H1 (cell line): ENCODE data around the gene USP35. TPM values are rescaled to one million over a fixed set of nuclear protein-coding genes. Genes with fewer than 3 reads are reported as not detected.

ENCODE experiments used
- CTCF ChIA-PET: fragments of 300-600 bp; sonication (Branson Sonifier 250); formaldehyde crosslinking; loops from one replicate; lab custom pipeline; 2021; ENCODE audit not compliant: partially characterized antibody; lab: Charles Lee
- POLR2A ChIA-PET: fragments of 300-600 bp; sonication (Branson Sonifier 250); formaldehyde crosslinking; loops from one replicate; lab custom pipeline; 2021; ENCODE audit warnings: inconsistent platforms; ENCODE audit not compliant: partially characterized antibody; lab: Charles Lee
- DNase-seq, 2 experiments: peaks; one replicate each; pipeline versions ENCODE4 v3.0.0 to v3.0.0-alpha.2; 2010 to 2022; ENCODE audit warnings: low spot score in 2 of 2, low read depth in 1 of 2, mixed read lengths in 1 of 2
- FAIRE-seq: peaks from 2 replicates; lab custom pipeline; 2011; peaks lifted over from hg19 to GRCh38; lab: Jason Lieb, UNC
- H2AFZ ChIP-seq: 2 replicates; pipeline ENCODE4 v1.8.1; 2012; ENCODE audit warnings: low read length, inconsistent platforms
- H2AK5ac ChIP-seq: 2 replicates; pipeline ENCODE4 v1.6.1; 2013; ENCODE audit warnings: low read depth, low read length
- H2BK120ac ChIP-seq: replicated peaks from 2 replicates; pipeline ENCODE3; 2013; ENCODE audit warnings: low read depth, low read length, inconsistent platforms
- H2BK12ac ChIP-seq: 2 replicates; pipeline ENCODE4 v1.6.1; 2013; ENCODE audit warnings: low read depth, low read length
- H2BK15ac ChIP-seq: 2 replicates; pipeline ENCODE4 v1.6.1; 2013; ENCODE audit warnings: low read length
- H2BK20ac ChIP-seq: 2 replicates; pipeline ENCODE4 v1.6.1; 2013; ENCODE audit warnings: low read length
- H2BK5ac ChIP-seq: 2 replicates; pipeline ENCODE4 v1.6.1; 2013; ENCODE audit warnings: low read depth, low read length
- H3K14ac ChIP-seq: 2 replicates; pipeline ENCODE4 v1.6.1; 2013; ENCODE audit warnings: inconsistent platforms; ENCODE audit not compliant: insufficient read length
- H3K18ac ChIP-seq: 2 replicates; pipeline ENCODE4 v1.6.1; 2013; ENCODE audit warnings: low read length; ENCODE audit errors: extremely low read depth
- H3K23ac ChIP-seq: 2 replicates; pipeline ENCODE4 v1.6.1; 2013; ENCODE audit warnings: inconsistent platforms; ENCODE audit not compliant: insufficient read length
- H3K23me2 ChIP-seq: 2 replicates; pipeline ENCODE4 v1.6.1; 2013; ENCODE audit warnings: low read depth, low read length
- H3K27ac ChIP-seq: 2 replicates; pipeline ENCODE4 v1.6.1; 2011; ENCODE audit warnings: low read depth, low read length, inconsistent platforms
- H3K27me3 ChIP-seq, 4 experiments: replicated peaks in 1 of 4; 1 replicate in 1 of 4; 2 replicates in 3 of 4; pipeline versions ENCODE4 v1.6.1 to v1.8.1; 2011 to 2013; ENCODE audit warnings: low read length in 3 of 4, mild to moderate bottlenecking in 3 of 4, inconsistent platforms in 2 of 4, mixed read lengths in 2 of 4, moderate library complexity in 1 of 4; ENCODE audit not compliant: control insufficient read depth in 3 of 4, insufficient read depth in 3 of 4; ENCODE audit errors: extremely low read depth in 1 of 4
- H3K36me3 ChIP-seq, 4 experiments: 2 replicates each; pipeline versions ENCODE4 v1.6.1 to v1.8.1; 2011 to 2013; ENCODE audit warnings: mild to moderate bottlenecking in 4 of 4, low read length in 3 of 4, moderate library complexity in 2 of 4, control low read depth in 1 of 4, inconsistent platforms in 1 of 4; ENCODE audit not compliant: insufficient read depth in 4 of 4, control insufficient read depth in 2 of 4
- H3K4ac ChIP-seq: replicated peaks from 2 replicates; pipeline ENCODE3; 2013; ENCODE audit warnings: low read length, low read depth, mixed read lengths, inconsistent platforms; ENCODE audit not compliant: insufficient read length
- H3K4me1 ChIP-seq, 4 experiments: replicated peaks in 1 of 4; 1 replicate in 1 of 4; 2 replicates in 3 of 4; pipeline versions ENCODE4 v1.6.1 to v1.8.1; 2011 to 2013; ENCODE audit warnings: low read length in 3 of 4, inconsistent platforms in 2 of 4, mixed read lengths in 1 of 4; ENCODE audit not compliant: insufficient read depth in 4 of 4, control insufficient read depth in 3 of 4
- H3K4me2 ChIP-seq, 2 experiments: 2 replicates each; pipeline versions ENCODE4 v1.6.1 to v1.8.1; 2011 to 2013; ENCODE audit warnings: low read depth in 2 of 2, low read length in 2 of 2, control low read depth in 1 of 2, inconsistent platforms in 1 of 2, mild to moderate bottlenecking in 1 of 2; ENCODE audit not compliant: insufficient read depth in 1 of 2
- H3K4me3 ChIP-seq, 4 experiments: fragments of 200-600, 300-600 bp in 1 of 4; sonication (generic), shearing (Covaris generic), sonication (Bioruptor Twin) in 1 of 4; 2 replicates each; pipeline versions ENCODE4 v1.5.1 to v1.8.1; 2011 to 2016; ENCODE audit warnings: low read length in 4 of 4, low read depth in 3 of 4, control low read depth in 2 of 4, inconsistent platforms in 2 of 4, mild to moderate bottlenecking in 2 of 4, mixed read lengths in 1 of 4, moderate library complexity in 1 of 4; ENCODE audit not compliant: insufficient read depth in 2 of 4; ENCODE audit errors: extremely low read depth in 1 of 4
- H3K56ac ChIP-seq: replicated peaks from 2 replicates; pipeline ENCODE3; 2013; ENCODE audit warnings: low read depth, mild to moderate bottlenecking, mixed read lengths, low read length, inconsistent platforms; ENCODE audit not compliant: insufficient read length
- H3K79me1 ChIP-seq: 2 replicates; pipeline ENCODE4 v1.6.1; 2013; ENCODE audit warnings: low read depth, low read length, control low read depth
- H3K79me2 ChIP-seq, 2 experiments: 2 replicates each; pipeline versions ENCODE4 v1.6.1 to v1.8.1; 2012 to 2013; ENCODE audit warnings: low read length in 2 of 2, mild to moderate bottlenecking in 2 of 2, inconsistent platforms in 1 of 2; ENCODE audit not compliant: insufficient read depth in 2 of 2, control insufficient read depth in 1 of 2
- H3K9ac ChIP-seq, 4 experiments: replicated peaks in 1 of 4; 1 replicate in 1 of 4; 2 replicates in 3 of 4; pipeline versions ENCODE4 v1.6.1 to v1.8.1; 2011 to 2013; ENCODE audit warnings: low read depth in 3 of 4, low read length in 3 of 4, control low read depth in 2 of 4, mild to moderate bottlenecking in 2 of 4, moderate library complexity in 2 of 4, inconsistent platforms in 1 of 4; ENCODE audit errors: extremely low read depth in 1 of 4
- H3K9me3 ChIP-seq, 2 experiments: 2 replicates each; pipeline versions ENCODE4 v1.6.1 to v1.8.1; 2012 to 2013; ENCODE audit warnings: mild to moderate bottlenecking in 2 of 2, moderate library complexity in 2 of 2, control low read depth in 1 of 2, inconsistent platforms in 1 of 2, low read depth in 1 of 2, low read length in 1 of 2, mixed read lengths in 1 of 2; ENCODE audit not compliant: insufficient read depth in 2 of 2
- H4K20me1 ChIP-seq, 2 experiments: replicated peaks in 1 of 2; 2 replicates each; pipeline versions ENCODE3 to v1.8.1; 2011 to 2013; ENCODE audit warnings: inconsistent platforms in 2 of 2, low read length in 2 of 2, mild to moderate bottlenecking in 1 of 2; ENCODE audit not compliant: insufficient read depth in 2 of 2, control insufficient read depth in 1 of 2
- H4K5ac ChIP-seq: 2 replicates; pipeline ENCODE4 v1.6.1; 2013; ENCODE audit warnings: low read length, low read depth, mixed read lengths, inconsistent platforms; ENCODE audit not compliant: insufficient read length
- H4K8ac ChIP-seq: 2 replicates; pipeline ENCODE4 v1.8.0; 2013; ENCODE audit warnings: mild to moderate bottlenecking, moderate library complexity, low read length, inconsistent platforms; ENCODE audit not compliant: insufficient read depth; ENCODE audit errors: extremely low read depth
- H4K91ac ChIP-seq: replicated peaks from 2 replicates; pipeline ENCODE3; 2013; ENCODE audit warnings: low read length, mixed read lengths, inconsistent platforms; ENCODE audit not compliant: insufficient read length
- ATF2 ChIP-seq: IDR thresholded peaks from 2 replicates; pipeline ENCODE4 v1.6.1; 2012; ENCODE audit warnings: low read length, inconsistent platforms
- CBX8 ChIP-seq: fragments of 300-800, 300-1000 bp; sonication (generic); IDR thresholded peaks from 2 replicates; pipeline ENCODE4 v1.7.1; 2016; ENCODE audit warnings: low read depth, low read length, borderline replicate concordance
- CEBPB ChIP-seq: IDR thresholded peaks from 2 replicates; pipeline ENCODE4 v1.6.1; 2012; ENCODE audit warnings: low read depth, low read length
- CTBP2 ChIP-seq: IDR thresholded peaks from 2 replicates; pipeline ENCODE4 v1.7.0; 2011; ENCODE audit warnings: borderline replicate concordance, mild to moderate bottlenecking, moderate library complexity, mixed read lengths, low read length; ENCODE audit not compliant: insufficient read depth, insufficient read length
- EZH2 ChIP-seq: fragments of 200-600 bp; sonication (generic); IDR thresholded peaks from 2 replicates; pipeline ENCODE4 v1.7.1; 2012; ENCODE audit warnings: low read depth, mild to moderate bottlenecking, moderate library complexity, low read length, inconsistent platforms; ENCODE audit not compliant: severe bottlenecking
- POLR2A ChIP-seq, 2 experiments: IDR thresholded peaks; 1 replicate in 1 of 2; 2 replicates in 1 of 2; pipeline ENCODE4 v1.6.1; 2011; ENCODE audit warnings: low read depth in 2 of 2, low read length in 2 of 2, mild to moderate bottlenecking in 2 of 2; ENCODE audit errors: control extremely low read depth in 1 of 2
- SIRT6 ChIP-seq: IDR thresholded peaks from one replicate; pipeline ENCODE4 v1.7.1; 2012; ENCODE audit warnings: low read length, inconsistent platforms
- SP2 ChIP-seq: IDR thresholded peaks from 2 replicates; pipeline ENCODE4 v1.6.1; 2012; ENCODE audit warnings: mild to moderate bottlenecking, low read length, inconsistent platforms
- SRF ChIP-seq: IDR thresholded peaks from 2 replicates; pipeline ENCODE4 v1.6.1; 2011; ENCODE audit warnings: mild to moderate bottlenecking, low read depth, low read length, moderate library complexity
- TEAD4 ChIP-seq: IDR thresholded peaks from 2 replicates; pipeline ENCODE4 v1.6.1; 2012; ENCODE audit warnings: low read depth, low read length, inconsistent platforms, mixed read lengths
- USF2 ChIP-seq: IDR thresholded peaks from 2 replicates; pipeline ENCODE4 v1.6.1; 2011; ENCODE audit warnings: low read length, improper control_type of control experiment
- WGBS, 2 experiments: shearing (Covaris generic) in 1 of 2; methylation state at CpG; one replicate each; pipeline versions ENCODE4 v1.1.6 to v1.1.7; 2013 to 2015; ENCODE audit warnings: low lambda C conversion rate in 2 of 2, mixed read lengths in 2 of 2, inconsistent platforms in 1 of 2, low coverage in 1 of 2, missing lambda C conversion rate in 1 of 2; ENCODE audit not compliant: insufficient replicate concordance in 2 of 2, insufficient coverage in 1 of 2, insufficient read length in 1 of 2; ENCODE audit errors: extremely low coverage in 1 of 2, missing lambda C conversion rate in 1 of 2; 5-methylcytosine and 5-hydroxymethylcytosine counted together
- polyA plus RNA-seq, 7 experiments: library from polyadenylated mRNA; depleted of rRNA in 3 of 7; stranded (reverse) in 5 of 7; unstranded in 2 of 7; fragments of >200 nt in 5 of 7; fragments of 200-250 nt in 2 of 7; gene quantifications; 1 replicate in 5 of 7; 2 replicates in 1 of 7; 4 replicates in 1 of 7; pipeline versions ENCODE4 v1.2.1 to v1.2.3, GENCODE V29; 2011 to 2013; ENCODE audit warnings: missing spikeins in 2 of 7, mixed read lengths in 2 of 7
- total RNA-seq: library from RNA; stranded (reverse); fragmentation: NEBNext Ultra II Directional; extraction: Animal tissue kit (Norgen Biotek cat#: 25700); gene quantifications from 2 replicates; pipeline ENCODE4 v1.2.1, GENCODE V29; 2021

USP35 gene
- total and polyA plus RNA-seq, 2 of the 8 experiments (the other 6 are each of a cell fraction or from before 2014, with no cell fraction given): 4.6 to 6.8 TPM

GRCh38 chr11:78158987-78159652 is 29.6 kb upstream of the USP35 start:
- H3K4ac ChIP-seq: no peak overlapping the region
- no peaks in the 10 kb centered on the region for H3K4me1 ChIP-seq
- WGBS, 2 experiments: 72% methylated on average over 6 of the region's 6 CpGs; no CpG with 5 or more reads in 1 of the 2 experiments
- POLR2A ChIA-PET: interaction anchor here (1.1 kb wide), 2 partner anchors 20 to 80 kb away, joined by 3 read pairs; partner anchors contain the start of genes ALG8 and NDUFC2
- H4K5ac ChIP-seq: no peak overlapping the region
- H2BK15ac ChIP-seq: no peak overlapping the region
- H2BK20ac ChIP-seq: no peak overlapping the region
- H3K9me3 ChIP-seq: no peaks in the 10 kb centered on the region
- no peaks in the 10 kb centered on the region for H3K79me2 ChIP-seq
- no peak overlapping the region for H3K14ac ChIP-seq
- DNase-seq (no peak), FAIRE-seq (no peak)
- H2AK5ac ChIP-seq: no peak overlapping the region
- no peaks in the 10 kb centered on the region for H3K36me3 ChIP-seq
- no peak overlapping the region for H3K4me2 ChIP-seq
- no peak overlapping the region for H3K27ac ChIP-seq
- peak overlapping the region; percentile 16; the same call in 1 of the 2 replicates for H2AFZ ChIP-seq
- no peaks in the 10 kb centered on the region for H4K20me1 ChIP-seq
- no peak overlapping the region for H3K18ac ChIP-seq
- H3K23me2 ChIP-seq: no peaks in the 10 kb centered on the region
- H4K91ac ChIP-seq: no peak overlapping the region
- no peak overlapping the region for H3K23ac ChIP-seq
- CTCF ChIA-PET: no interaction called here
- H3K56ac ChIP-seq: no peak overlapping the region
- no peak overlapping the region for H2BK5ac ChIP-seq
- H2BK12ac ChIP-seq: no peak overlapping the region
- H4K8ac ChIP-seq: no peak overlapping the region
- H3K79me1 ChIP-seq: no peaks in the 10 kb centered on the region
- H3K9ac ChIP-seq: no peak overlapping the region
- no peak overlapping the region for H3K4me3 ChIP-seq
- H2BK120ac ChIP-seq: no peak overlapping the region
- H3K27me3 ChIP-seq: no peaks in the 10 kb centered on the region
- TF ChIP-seq SIRT6: no peak
- TF ChIP-seq CEBPB: no peak
- TF ChIP-seq CBX8: no peak
- no peak for TF ChIP-seq TEAD4
- no peak for TF ChIP-seq SRF
- TF ChIP-seq SP2: no peak
- no peak for TF ChIP-seq USF2
- no peak for TF ChIP-seq POLR2A (IDR thresholded peaks at IDR 0.05; ENCODE audit: control extremely low read depth in 1 of 2, low read depth in 2 of 2, low read length in 2 of 2)
- TF ChIP-seq ATF2: no peak
- no peak for TF ChIP-seq CTBP2
- TF ChIP-seq EZH2: no peak
